ENCODE data around the gene LNPEP.

Gene LNPEP

DNA sequence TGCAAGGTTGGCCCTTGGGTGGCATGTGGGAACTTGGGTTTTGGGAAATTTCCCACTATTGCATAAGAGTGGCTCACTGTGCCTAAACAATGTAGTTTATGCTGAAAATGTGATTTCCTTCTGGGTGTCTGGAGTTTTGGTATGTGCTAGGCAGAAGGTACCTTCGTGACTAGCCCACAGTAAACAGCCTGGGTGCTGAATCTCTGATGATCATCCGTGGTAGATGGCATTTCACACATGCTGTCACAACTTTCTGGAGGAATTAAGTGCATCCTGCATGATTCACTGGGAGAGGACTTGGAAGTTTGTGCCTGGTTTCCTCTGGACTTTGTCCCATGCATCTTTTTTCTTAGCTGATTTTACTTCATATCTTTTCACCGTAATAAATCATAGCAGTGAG, 64.5 kb downstream of the LNPEP start:
- DNase-seq (ENCODE audit: low read depth): no peak

DNA sequence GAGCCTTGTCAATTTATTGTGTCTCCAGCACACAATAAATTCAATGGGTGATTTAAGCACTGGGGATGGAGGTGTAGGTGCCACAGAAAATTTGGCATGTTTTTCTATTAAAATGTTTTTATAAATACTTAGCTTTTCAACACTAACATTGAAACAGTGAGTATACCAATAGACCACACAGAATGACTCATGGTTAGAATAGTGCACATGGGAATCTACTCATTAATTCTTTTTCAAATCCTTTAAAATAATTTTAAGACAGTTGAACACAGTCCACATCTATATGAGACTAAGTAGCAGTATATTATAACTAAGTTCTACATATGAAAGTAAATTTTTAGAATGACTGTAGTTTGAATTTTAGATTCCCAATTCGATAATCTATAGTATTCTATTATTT, 67.1 kb downstream of the LNPEP start:
- no peak for DNase-seq (ENCODE audit: low read depth)

DNA sequence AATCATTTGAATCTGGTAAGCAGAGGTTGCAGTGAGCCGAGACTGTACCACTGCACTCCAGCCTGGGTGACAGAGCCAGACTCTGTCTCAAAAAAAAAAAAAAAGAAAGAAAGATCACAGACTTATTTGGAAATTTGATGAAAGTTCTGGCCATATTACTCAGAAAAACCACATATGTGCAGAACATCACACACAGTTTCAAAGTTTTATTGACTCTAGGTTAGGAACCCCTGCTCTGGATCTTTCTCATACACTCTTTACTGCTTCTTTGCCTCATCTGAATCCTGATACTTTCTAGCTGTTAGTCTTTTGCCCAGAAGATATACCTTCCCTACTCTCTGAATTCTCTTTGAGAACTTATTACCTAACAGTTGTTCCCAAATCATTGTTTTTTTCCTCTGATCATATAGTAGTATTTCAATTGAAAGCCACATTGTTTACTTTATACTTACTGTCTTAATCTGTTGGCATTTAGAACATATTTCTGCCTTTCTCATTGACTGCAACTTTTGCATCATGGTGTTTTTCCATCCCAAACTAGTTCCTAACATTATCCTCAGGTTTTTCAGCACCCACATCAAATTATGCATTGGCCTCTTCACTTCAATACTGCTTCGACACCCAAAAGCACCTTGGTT, 68.7 kb downstream of the LNPEP start:
- no peak for DNase-seq (ENCODE audit: low read depth)

DNA sequence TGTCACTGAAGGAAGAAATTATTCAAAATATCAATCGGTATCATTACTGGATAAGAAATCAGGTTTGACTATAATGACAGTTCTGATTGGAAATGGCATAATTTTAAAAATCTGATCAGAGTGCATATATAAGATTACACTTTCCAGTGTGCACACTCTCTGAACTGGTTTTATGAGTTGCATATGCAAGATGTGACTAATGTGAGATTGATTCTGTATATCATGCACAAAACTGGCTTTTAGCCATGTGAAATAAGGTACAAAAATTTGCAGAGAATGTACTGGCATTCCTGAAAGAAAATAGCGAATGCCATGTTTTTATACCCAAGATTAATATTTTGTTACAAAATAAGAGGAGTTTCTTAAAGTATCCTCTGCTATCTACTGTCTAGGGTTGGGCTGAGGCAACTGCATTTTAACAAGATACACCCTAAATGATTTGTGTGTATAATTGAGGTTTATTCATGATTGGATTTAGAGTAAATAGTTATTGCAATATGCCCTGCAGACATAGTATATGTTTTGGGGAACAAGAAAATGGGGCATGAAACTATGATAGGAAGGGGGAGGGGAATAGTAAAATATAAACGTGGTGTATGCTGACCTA, 70.7 kb downstream of the LNPEP start:
- no peak for DNase-seq (ENCODE audit: low read depth)

DNA sequence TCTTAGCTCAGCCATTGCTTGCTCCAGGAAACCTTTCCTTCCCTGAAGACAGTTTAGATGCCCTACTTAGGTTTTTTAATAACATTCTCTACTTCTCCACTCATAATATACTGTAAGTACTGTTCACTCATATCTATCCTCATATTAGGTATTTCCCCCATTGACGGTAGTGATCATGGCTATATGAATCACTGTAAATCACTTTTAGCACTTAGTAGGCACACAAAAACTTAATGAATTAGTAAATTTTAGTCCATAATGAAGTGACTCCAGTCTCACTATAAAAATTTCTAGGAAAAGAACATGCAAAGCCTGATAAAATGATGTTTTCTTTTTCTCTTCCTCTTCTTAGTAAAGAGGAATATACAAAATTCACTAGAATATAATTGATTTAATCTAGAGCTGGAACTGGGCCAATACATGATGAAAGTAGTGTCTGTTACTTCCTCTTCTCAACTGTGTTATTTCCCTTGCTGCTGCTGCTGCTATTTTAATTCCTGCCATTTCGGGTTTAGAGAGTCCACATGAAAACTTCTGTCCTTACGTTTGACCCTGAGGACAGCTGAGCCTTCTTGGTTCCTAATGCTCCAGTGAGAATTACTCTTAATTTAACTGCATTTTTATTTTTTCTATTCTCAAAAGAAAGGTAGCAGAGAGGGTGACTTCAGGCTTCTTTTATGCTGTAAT, 73.5 kb downstream of the LNPEP start:
- no peak for DNase-seq (ENCODE audit: low read depth)

DNA sequence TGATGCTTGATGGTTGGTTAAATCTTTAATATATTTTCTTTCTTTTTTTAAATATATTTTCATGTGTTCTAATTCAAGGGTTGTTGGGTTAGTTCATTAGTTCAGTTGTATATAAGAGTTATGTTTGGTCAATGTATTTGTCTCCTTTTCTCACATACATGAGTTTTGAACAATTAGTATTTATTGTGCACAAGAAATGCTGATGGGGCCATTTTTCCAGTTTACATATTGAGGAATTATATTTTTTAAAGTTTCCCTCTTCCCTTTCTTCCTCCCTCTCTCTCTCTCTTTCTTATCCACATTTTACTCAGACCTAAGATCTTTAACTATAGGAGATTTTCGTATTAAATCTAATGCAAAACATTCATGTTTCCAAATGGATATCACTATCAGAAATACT, 74.0 kb downstream of the LNPEP start:
- no peak for DNase-seq (ENCODE audit: low read depth)

DNA sequence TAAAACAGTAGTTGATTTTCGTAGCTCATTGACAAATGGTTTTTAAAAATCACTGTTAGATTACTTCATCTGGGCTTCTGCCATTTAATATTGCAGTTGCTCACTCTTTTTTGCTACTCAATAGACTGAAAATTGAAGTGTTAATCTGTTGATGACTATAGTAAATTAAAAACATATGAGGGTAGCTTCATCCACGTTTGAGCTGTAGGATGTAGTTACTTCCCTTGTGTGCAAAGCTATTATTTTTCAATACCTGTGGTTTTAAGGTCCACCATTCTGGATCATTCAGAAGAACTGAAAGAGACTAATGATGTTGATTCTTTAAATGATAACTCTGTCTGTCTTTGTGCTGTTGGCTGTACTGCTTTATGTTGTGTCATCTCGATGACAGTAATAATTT, 74.7 kb downstream of the LNPEP start:
- DNase-seq (ENCODE audit: low read depth): no peak

DNA sequence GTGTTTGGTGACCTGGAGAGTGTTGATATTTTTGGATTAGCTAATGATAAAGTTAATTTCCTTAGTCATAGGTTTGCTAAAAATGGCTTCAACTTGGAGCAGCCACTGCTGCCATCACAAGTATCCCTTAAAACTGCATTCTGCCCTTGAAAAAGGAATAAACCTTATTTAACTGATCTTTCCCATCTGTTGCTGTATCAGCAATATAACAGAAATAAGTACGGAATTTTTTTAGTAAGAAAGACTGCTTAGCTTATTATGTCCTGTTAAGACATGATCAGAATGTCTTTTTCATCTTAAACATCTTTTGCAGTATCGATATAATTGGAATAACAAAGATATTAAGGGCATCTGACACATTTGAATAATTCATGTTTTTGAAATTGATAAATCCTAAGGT, 75.7 kb downstream of the LNPEP start:
- DNase-seq (ENCODE audit: low read depth): no peak

DNA sequence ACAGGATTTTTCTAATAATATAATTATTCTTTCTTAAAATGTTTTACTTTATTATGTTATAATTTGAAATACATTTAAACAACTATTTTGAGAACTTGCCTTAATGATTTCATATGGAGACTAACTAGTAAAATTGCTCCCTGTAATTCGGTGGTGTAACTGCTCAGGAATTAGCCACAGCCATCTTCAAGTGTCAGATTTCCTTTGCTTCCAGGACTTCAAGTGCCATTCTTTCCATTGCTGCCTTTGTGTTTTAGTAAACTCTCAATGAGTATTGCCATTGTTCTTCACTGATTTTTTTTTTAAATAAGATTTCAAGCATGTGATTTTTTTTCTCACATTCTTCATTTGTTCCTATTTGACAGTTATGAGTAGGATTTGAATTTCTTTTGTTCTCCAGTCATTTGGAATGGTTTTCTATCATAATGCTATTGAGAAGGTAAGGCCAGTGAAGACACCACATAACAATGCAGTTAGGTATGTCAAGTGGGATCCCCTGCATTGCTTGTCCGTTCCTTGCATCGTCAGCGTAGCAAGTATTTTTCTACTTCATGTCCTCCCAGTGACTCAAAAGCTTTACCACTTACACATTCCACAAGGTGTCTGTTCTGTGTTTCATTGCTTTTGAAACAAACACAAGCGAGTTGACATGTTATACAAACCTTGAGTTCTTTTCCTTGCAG, 83.7 kb downstream of the LNPEP start:
- DNase-seq (ENCODE audit: low read depth): no peak

DNA sequence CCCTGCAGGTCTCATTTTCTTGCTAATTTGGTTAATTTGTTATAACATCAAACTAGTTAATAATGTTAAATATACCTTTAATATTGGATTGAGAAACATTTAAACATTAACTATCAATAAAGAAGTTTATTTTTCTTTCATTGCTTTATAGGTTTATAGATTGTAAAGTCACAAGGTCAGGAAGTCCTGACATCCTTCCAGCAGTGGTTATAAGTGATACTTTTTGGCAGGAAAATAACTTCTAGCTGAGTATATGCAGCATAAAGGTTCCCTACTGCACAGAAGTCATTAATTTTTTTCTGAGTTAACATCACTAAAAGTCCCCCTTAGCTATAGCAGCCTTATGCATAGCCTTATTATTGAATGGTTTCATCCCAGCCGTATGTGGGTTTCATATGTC, 85.5 kb downstream of the LNPEP start:
- DNase-seq (ENCODE audit: low read depth): no peak

DNA sequence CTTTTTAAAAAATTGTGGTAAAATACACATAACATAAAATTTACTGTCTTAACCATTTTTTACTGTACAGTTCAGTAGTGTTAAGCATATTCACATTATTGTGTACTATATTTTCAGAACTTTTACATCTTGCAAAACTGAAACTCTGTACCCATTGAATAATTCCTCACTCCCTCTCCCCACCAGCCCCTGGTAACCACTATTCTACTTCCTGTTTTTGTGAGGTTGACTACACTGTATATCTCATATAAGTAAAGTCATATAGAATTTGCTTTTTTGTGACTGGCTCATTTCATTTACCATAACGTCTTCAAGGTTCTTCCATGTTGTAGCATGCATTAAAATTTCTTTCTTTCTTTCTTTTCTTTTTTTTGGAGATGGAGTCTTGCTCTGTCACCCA, 87.0 kb downstream of the LNPEP start:
- no peak for DNase-seq (ENCODE audit: low read depth)

DNA sequence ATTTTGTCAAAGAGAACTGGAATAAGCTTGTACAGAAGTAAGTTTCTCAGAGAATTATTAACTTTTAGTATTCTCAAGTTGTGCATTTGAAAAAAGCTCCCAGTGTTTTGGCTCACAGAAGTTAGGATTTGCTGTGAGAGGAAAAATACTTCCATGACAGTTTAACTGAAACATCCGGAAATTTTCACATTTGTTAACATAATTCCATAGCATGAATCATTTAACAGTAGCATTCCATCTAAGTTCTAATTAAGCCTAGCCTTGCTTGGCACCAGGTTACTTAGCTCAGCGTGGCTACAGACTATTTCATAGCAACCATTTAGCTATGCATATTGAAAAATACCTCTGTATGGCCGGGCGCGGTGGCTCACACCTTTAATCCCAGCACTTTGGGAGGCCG, 90.8 kb downstream of the LNPEP start:
- DNase-seq (ENCODE audit: low read depth): no peak

DNA sequence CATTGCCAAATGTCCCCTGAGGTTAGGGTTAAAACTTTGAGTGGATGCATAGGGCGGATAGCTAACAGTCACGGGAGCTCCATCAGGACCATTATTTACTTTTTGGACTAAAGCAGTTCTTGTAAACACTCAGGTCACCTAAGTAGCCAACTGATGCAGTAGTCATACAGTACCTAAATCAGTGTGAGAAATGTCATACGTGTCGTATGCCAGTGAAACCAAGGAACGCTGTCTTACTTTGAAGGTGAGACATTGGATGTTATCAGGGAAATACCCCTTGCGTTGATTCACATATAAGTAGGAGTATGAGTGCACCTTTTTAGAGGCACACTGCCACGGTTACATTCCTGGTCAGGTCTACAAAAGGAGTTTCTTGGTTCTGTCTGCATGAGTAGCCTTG, 101.9 kb downstream of the LNPEP start:
- DNase-seq (ENCODE audit: low read depth): no peak

DNA sequence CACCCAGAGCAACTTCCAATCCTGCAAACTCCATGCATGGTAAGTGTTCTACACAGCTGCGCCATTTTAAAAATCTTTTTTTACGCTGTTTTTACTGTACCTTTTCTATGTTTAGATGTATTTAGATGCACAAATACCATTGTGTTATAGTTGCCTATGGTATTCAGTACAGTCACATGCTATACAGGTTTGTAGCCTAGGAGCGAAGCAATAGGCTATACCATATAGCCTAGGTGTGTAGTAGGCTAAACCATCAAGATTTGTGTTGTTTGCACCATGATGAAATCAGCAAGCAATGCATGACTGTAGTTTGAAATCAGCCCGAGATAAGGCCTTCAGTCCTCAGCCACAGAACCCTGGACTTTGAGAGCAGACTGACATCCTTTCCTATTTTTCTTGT, 105.4 kb downstream of the LNPEP start:
- no peak for DNase-seq (ENCODE audit: low read depth)

DNA sequence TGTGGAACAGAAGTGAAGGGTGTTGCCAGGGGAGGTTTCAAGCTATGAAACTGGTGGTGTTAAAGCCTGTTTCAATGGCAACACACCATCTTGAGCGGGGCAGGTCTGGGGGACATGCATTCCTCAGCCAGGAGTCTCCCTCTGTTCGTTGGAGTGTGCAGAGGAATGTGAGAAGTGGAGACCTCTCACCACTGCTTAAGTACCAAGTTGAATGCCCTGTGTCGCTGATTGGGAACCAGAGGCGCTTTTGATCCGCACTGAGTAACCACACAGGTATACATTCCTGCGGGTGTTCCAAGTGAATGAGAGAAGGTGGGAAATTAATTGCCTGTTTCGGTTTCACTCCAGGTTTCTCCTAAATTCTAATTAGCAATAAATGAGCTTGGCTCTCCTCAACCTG, 107.1 kb downstream of the LNPEP start:
- DNase-seq (ENCODE audit: low read depth): no peak

DNA sequence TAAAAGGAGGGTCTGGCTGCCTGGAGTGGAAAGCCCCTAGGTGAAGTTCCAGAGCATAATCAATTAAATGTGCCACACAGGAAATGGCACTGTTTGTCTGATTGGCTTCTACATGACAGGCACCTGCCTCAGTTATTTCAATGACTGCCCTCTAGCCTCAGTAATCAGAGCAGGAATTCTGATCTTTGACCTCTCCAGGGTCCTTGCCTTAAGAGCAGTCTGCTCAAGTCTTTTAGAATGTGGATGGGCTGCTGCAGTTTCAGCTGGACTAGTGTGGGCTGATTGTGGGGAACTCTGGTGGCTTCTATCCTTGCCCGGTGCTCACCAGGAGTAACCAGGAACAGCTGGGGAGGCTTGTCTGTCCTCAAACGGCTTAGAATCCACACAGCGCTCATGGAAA, 107.6 kb downstream of the LNPEP start:
- no peak for DNase-seq (ENCODE audit: low read depth)

DNA sequence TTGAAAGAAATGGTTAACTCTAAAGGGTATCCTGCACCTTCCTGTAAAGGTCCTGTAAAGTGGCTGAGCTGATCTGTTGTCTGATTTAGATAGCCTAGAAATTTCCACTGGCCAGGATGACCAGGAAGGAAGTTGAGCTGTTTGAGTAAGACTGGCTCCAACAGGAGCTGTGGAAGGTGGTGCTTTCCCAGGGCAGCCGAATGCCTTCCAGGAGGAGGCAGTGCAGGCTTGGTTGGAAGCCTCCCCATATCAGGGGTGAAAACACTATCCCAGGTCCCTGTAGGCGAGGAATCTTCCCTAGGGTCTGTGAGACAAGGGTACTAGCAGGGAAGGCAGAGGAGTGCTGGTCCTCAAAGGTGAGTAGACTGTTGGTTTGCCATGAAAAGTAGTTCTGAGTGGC, 108.2 kb downstream of the LNPEP start:
- DNase-seq (ENCODE audit: low read depth): no peak

DNA sequence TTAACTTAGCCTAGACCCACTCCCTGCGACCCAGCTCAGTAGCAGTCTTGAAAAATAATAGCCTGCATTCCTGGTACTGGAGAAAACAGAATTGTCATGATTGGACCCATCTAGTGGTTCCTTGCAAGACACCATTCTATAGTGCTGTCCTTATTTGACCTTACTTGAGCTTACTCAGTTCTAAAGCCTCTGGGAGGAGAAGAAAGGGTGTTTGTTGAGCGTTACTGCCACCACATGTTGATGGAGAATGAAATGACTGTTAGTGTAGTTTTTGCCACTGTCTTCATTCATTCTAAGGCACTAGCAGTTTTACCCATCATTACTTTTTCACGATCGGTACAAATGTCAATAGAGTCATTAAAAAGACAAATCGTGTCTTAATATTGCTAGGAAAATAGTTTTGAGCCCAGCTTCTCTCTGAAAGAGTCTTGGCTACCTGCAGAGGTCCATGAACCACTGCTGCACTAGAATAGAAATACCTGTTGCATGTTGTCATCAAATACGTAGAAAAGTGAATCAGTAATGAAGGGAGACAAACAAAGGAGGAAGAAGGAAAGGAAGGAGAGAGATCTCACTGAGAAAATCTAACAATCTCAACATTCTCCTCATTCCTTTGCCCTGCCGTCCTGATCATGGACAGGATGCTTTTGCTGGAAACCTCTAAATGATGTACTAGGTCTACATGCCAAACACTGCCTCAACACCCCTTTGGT, 110.5 kb downstream of the LNPEP start:
- no peak for DNase-seq (ENCODE audit: low read depth)

DNA sequence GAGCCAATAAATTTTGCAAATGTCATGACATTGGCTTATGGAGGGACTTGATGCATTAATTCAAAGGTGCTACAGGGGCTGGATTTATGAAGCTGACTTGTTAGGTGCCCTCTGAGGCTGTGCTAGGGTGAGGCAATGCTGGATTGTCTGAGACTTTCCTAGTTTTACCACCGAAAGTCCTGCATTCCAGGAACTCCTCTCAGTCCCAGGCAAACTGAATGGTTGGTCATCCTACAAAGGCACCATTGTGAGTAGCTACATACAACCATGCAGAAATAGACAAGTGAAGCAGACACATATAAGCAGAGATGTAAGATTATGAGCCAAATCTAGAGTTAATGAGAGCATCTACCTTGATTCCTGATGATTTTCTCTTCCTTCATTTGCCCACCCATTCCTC, 111.2 kb downstream of the LNPEP start:
- no peak for DNase-seq (ENCODE audit: low read depth)

DNA sequence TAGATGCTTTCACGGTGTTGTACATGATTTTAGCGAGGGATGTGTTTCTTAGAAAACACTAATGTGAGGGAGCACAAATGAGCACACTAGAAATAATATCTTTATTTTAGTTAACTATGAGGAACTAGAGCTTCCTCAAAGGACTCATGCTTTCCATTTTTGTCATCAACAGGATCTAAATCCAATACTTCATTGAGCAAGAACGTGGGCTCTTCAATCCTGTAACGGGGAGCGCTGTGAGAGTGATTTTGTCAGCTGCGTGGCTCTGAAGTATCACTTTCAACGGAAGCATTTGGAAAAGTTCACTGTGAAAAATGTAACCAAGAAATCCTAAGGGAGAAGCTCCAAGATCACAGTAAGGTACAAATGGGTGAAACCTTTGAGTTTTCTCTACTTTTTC, 113.3 kb downstream of the LNPEP start:
- DNase-seq (ENCODE audit: low read depth): no peak

DNA sequence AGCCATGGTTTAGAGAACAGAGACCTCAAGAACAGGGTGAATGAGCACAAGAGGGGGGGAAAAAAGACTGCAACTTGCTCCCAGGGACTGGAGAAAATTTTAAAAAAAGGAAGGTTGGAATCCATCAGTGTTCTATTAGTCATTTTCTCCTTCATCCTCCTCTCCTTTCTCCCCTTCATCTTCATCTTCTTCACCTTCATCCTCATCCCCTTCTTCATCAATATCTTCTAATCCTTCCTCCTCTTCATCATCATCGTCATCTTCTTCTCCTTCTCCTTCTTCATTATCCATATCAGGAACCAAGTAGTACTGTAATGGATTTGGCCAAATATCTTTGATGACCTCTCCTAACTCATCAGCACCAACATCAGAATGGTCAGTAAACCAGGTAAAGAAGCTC, 120.4 kb downstream of the LNPEP start:
- no peak for DNase-seq (ENCODE audit: low read depth)

DNA sequence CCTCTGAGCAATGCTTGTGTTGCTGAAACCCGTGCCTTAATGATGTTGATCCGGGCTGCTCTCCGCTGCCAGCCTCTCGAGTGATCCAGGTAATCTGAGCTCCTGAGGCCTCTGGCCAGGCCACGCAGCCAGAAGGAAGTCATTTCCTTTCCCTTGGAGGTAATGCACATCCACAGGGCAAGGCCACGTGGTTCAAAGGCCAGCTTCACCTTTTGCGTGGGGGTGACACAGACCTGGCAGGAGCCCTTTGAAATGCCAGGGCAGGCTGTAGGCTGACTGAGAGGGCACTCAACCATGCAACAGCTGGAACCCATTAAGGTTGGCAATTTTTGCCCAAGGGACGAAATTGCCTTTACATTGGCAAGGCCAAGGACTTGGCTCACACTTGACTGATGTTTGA, 126.2 kb downstream of the LNPEP start:
- DNase-seq (ENCODE audit: low read depth): no peak

DNA sequence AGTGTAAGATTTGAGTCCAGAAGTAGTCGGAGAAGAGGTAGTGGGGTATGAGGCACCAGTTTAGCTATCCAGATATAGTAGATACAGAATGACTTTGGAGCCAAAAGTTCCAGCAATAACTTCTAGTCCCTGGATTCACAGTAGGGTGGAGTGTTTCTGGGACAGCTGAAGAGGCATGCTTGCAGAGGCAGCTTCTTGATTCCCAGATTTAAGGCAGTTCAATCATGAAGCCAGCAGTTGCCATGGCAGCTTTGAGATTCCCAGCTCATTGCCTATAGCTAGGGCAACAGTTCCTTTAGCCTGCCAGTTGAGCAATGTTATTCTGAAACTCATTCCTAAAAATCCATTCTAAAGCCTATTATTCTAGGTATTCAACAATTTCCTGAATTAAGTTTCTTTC, 127.4 kb downstream of the LNPEP start:
- DNase-seq (ENCODE audit: low read depth): no peak

All from stimulated activated CD8-positive, alpha-beta memory T cell treated with anti-CD3 and anti-CD28 coated beads, Interleukin-4, amount 100 ng/mL, for 24 hours (primary cell).